GM10266 (cell line): ENCODE data around the gene PTPRF.

Experiments
- DNase-seq: peaks from one replicate; pipeline ENCODE4 v3.0.0; 2012; ENCODE audit errors: extremely low spot score
- TF ChIP-seq, protein P1 (sequence below): IDR thresholded peaks from 2 replicates; pipeline ENCODE4 v1.5.1; 2012; ENCODE audit warnings: mild to moderate bottlenecking, low read depth; ENCODE audit not compliant: control insufficient read depth, insufficient read depth; ENCODE audit errors: missing control alignments

PTPRF gene

DNA sequence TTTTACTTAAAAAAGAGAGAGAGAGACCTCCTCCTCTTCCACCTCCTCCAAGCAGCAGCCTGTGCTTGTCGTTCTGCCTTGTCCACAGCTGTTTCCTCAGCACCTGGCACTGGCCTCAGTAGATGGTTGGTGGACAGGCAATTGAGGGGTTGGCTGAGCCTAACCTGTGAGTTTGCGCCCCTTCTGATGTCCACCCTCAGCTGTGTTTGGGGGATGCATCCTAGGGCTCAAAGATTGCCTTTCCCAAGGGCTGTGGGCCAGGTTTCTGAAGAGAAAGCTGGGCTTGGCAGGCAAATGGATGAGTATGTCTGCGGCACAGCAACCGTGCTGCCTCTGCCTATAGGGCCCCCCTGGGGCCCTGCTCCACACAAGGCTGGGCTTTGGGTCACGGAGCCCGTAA lies 84.2 kb downstream of the PTPRF start:
- TF ChIP-seq, protein P1, sequence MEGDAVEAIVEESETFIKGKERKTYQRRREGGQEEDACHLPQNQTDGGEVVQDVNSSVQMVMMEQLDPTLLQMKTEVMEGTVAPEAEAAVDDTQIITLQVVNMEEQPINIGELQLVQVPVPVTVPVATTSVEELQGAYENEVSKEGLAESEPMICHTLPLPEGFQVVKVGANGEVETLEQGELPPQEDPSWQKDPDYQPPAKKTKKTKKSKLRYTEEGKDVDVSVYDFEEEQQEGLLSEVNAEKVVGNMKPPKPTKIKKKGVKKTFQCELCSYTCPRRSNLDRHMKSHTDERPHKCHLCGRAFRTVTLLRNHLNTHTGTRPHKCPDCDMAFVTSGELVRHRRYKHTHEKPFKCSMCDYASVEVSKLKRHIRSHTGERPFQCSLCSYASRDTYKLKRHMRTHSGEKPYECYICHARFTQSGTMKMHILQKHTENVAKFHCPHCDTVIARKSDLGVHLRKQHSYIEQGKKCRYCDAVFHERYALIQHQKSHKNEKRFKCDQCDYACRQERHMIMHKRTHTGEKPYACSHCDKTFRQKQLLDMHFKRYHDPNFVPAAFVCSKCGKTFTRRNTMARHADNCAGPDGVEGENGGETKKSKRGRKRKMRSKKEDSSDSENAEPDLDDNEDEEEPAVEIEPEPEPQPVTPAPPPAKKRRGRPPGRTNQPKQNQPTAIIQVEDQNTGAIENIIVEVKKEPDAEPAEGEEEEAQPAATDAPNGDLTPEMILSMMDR: no peak

DNA sequence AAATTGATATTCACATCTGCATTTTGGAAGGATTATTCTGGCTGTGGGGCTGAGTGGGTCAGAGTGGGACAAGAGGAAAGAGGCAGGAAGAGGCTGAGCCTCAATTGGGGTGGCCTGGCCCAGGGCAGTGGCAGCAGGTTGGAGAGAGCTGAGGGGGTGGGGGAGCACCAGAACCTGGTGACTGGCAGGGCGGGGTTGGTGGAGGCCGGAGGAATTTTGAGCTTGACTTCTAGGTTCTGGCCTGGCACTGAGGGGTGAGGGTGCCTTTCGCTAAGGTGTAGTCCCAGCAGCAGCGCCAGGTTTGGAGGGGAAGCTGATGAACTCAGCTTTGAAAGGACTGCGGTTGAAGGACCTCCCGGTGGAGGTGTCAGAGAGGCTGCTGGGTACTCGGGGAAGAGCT lies 85.7 kb downstream of the PTPRF start:
- TF ChIP-seq, protein P1: no peak
- no peak for DNase-seq

More for the DNA sequence above, 84.2 kb downstream of the PTPRF start:
- no peak for DNase-seq

DNA sequence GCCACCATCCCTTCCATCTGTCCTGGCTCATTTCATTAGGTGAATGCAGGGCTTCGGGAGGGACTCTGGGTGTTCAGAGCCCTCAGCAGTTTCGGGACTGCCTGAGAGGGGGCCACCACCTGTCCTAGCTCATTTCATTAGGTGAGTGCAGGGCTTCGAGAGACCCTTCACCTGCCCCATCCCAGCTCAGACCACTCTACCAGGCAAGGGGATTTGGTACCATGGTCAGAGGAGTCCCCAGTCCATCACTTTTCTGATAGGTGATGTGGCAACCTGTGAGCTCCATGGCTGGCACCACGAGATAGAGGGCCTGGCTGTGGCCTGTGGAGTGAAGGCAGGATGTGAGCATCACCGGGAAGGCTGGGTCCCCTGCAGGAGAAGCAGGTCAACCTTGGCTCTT lies 86.3 kb downstream of the PTPRF start:
- no peak for DNase-seq
- TF ChIP-seq, protein P1: no peak

DNA sequence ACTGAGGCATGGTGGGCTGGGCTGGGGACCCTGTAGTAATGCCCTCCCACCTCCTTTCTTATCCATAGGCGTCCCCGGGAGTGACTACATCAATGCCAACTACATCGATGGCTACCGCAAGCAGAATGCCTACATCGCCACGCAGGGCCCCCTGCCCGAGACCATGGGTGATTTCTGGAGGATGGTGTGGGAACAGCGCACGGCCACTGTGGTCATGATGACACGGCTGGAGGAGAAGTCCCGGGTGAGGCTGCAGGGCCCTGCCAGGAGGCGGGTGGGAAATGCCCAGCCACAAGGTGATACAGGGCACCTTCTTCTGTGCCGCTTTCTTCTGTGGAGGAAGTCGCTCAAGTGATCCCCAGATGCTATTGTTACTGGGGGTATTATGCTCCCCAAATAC lies 87.0 kb downstream of the PTPRF start:
- DNase-seq: no peak
- TF ChIP-seq, protein P1: no peak

DNA sequence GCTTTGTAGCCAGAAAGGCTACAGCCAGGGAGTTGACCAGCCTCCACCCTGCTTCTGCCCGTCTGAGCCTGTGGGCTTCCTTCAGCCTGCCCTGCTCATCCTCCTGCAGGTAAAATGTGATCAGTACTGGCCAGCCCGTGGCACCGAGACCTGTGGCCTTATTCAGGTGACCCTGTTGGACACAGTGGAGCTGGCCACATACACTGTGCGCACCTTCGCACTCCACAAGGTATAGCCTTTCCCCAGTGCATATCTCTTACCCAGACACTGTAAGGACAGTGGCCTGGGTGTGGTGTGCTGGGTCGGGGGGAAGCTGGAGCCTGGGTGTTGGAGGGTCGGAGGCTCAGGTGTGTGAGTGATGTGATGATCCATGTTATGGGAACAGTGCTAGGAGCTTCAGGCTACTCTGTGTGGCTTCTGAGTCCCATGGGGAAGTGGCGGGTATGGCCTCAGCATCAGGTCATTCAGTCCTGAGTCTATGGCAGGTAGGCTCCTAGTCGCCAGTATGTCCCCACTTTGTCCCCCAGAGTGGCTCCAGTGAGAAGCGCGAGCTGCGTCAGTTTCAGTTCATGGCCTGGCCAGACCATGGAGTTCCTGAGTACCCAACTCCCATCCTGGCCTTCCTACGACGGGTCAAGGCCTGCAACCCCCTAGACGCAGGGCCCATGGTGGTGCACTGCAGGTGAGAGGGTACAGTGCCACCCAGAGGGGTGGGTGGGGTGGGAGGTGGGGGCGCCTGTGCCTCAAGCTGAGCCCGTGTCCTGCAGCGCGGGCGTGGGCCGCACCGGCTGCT lies 88.0 kb downstream of the PTPRF start:
- DNase-seq: no peak
- TF ChIP-seq, protein P1: no peak

DNA sequence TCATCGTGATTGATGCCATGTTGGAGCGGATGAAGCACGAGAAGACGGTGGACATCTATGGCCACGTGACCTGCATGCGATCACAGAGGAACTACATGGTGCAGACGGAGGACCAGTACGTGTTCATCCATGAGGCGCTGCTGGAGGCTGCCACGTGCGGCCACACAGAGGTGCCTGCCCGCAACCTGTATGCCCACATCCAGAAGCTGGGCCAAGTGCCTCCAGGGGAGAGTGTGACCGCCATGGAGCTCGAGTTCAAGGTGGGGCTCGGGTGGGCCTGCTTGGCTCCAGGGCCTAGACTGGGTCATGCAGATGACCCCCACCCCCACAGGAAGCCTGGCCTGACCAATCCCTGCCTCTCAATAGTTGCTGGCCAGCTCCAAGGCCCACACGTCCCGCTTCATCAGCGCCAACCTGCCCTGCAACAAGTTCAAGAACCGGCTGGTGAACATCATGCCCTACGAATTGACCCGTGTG lies 88.7 kb downstream of the PTPRF start:
- no peak for DNase-seq
- TF ChIP-seq, protein P1: no peak
